PC-9 (cell line): Measurements from ENCODE around the gene HDAC7. TPM values are rescaled to one million over a fixed set of nuclear protein-coding genes. Genes with fewer than 3 reads are reported as not detected.

Experiments used
- BruUV-seq: library from RNA; stranded (reverse); fragments of 400-500 nt; replicated peaks from 2 replicates; lab custom pipeline; 2021; lab: Mats Ljungman, UMichigan
- CTCF ChIA-PET: fragments of 300-600 bp; sonication (Branson Sonifier 250); formaldehyde crosslinking; loops from one replicate; lab custom pipeline; 2022; ENCODE audit warnings: antibody characterized with exemption; lab: Charles Lee
- POLR2A ChIA-PET: fragments of 300-600 bp; sonication (Branson Sonifier 250); formaldehyde crosslinking; loops from one replicate; lab custom pipeline; 2022; ENCODE audit warnings: antibody characterized with exemption; ENCODE audit not compliant: unreplicated experiment; lab: Charles Lee
- DNase-seq, 2 experiments: peaks; one replicate each; pipeline versions ENCODE4 v3.0.0 to v3.0.0-alpha.2; 2015 to 2022; ENCODE audit warnings: mixed read lengths in 1 of 2
- H2AFZ ChIP-seq: fragments of 200-600 bp; sonication (generic); 2 replicates; pipeline ENCODE4 v1.8.1; 2017; ENCODE audit warnings: antibody characterized with exemption
- H3F3A ChIP-seq: fragments of 200-600 bp; sonication (generic); 2 replicates; pipeline ENCODE4 v1.8.1; 2017; ENCODE audit warnings: antibody characterized with exemption, mild to moderate bottlenecking, low read depth; ENCODE audit not compliant: insufficient read depth
- H3K27ac ChIP-seq: fragments of 200-600 bp; sonication (generic); 2 replicates; pipeline ENCODE4 v1.6.1; 2016; ENCODE audit warnings: mixed run types
- H3K27me3 ChIP-seq: fragments of 200-600 bp; sonication (generic); 2 replicates; pipeline ENCODE4 v1.6.1; 2016; ENCODE audit warnings: low read depth, mixed run types; ENCODE audit not compliant: insufficient read depth
- H3K36me3 ChIP-seq: fragments of 200-600 bp; sonication (generic); 2 replicates; pipeline ENCODE4 v1.6.1; 2016; ENCODE audit warnings: low read depth, mixed run types
- H3K4me1 ChIP-seq: fragments of 200-600 bp; sonication (generic); replicated peaks from 2 replicates; pipeline ENCODE4 v1.6.1; 2016; ENCODE audit warnings: mixed run types; ENCODE audit not compliant: insufficient read depth
- H3K4me2 ChIP-seq: fragments of 200-600 bp; sonication (generic); 2 replicates; pipeline ENCODE4 v1.6.1; 2017; ENCODE audit warnings: mixed run types
- H3K4me3 ChIP-seq: fragments of 200-600 bp; sonication (generic); 2 replicates; pipeline ENCODE4 v1.6.1; 2016; ENCODE audit warnings: mixed run types
- H3K79me2 ChIP-seq: fragments of 200-600 bp; sonication (generic); 2 replicates; pipeline ENCODE4 v1.6.1; 2017; ENCODE audit warnings: low read depth, mixed run types
- H3K9me2 ChIP-seq: fragments of 200-600 bp; sonication (generic); 2 replicates; pipeline ENCODE4 v1.8.1; 2017; ENCODE audit warnings: mild to moderate bottlenecking; ENCODE audit not compliant: insufficient read depth
- H3K9me3 ChIP-seq: fragments of 200-600 bp; sonication (generic); 2 replicates; pipeline ENCODE4 v1.8.1; 2016; ENCODE audit warnings: low read depth; ENCODE audit not compliant: insufficient read depth
- H4K20me1 ChIP-seq: fragments of 200-600 bp; sonication (generic); 2 replicates; pipeline ENCODE4 v1.8.1; 2017; ENCODE audit not compliant: insufficient read depth
- EZH2 ChIP-seq: fragments of 200-600 bp; sonication (generic); IDR thresholded peaks from 2 replicates; pipeline ENCODE4 v1.8.0; 2017; ENCODE audit warnings: antibody characterized with exemption, low read depth
- intact Hi-C: fragments of 100-400 bp; cut with micrococcal nuclease; formaldehyde crosslinking; loops from one replicate; pipeline ENCODE4 v1.10.0; 2022; ENCODE audit not compliant: unreplicated experiment
- total RNA-seq: library from RNA; stranded (reverse); gene quantifications from 2 replicates; pipeline ENCODE4 v1.2.3, GENCODE V29; 2021
- TF ChIP-seq, protein P1 (sequence below): fragments of 200-600 bp; sonication (generic); conservative IDR thresholded peaks from 2 replicates; pipeline ENCODE4 v1.6.1; 2017; ENCODE audit warnings: mixed run types, antibody characterized with exemption, mild to moderate bottlenecking, moderate library complexity

HDAC7 gene
- total RNA-seq, 1 experiment from 2014 or later, result 106 TPM

DNA sequence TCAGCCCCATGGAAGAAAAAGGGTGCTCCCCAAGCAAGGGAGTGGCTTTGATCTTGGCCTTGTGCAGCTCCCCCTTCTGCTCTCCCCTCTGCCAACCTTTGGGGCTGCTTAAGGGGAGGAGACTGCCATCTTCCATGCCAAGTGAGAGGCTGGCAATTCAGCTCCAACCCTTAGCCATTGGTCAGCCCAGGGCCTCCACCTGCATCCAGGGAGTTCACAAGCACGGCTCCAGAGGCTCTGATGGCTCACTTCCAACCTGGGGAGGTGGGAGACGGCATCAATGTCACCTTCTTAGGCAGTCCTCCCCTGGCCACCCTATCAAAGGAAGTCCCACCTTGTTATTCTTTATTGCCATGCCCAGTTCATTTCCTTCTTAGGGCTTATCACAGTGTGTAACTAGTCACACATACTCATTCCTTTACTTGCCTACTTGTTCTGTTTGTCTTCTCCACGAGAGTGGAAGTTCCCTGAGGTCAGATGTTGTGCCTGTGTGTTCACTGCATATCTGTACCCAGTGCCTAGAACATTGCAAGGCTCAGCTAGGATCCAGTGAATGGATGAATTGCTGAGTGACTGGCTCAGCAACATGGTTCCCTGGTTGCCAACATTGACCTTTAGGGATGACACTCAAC lies 5.0 kb downstream of the HDAC7 start:
- H3K4me2 ChIP-seq, result peak overlapping the region; percentile 87
- peaks cover 66% of the 10 kb centered on the region for H3K4me1 ChIP-seq
- no peaks in the 10 kb centered on the region for H3K9me3 ChIP-seq
- intact Hi-C loops, result no loop called here
- peaks cover 27% of the 10 kb centered on the region; the same call in 1 of the 2 replicates for H3F3A ChIP-seq
- no peak overlapping the region for H2AFZ ChIP-seq
- TF ChIP-seq, protein P1, sequence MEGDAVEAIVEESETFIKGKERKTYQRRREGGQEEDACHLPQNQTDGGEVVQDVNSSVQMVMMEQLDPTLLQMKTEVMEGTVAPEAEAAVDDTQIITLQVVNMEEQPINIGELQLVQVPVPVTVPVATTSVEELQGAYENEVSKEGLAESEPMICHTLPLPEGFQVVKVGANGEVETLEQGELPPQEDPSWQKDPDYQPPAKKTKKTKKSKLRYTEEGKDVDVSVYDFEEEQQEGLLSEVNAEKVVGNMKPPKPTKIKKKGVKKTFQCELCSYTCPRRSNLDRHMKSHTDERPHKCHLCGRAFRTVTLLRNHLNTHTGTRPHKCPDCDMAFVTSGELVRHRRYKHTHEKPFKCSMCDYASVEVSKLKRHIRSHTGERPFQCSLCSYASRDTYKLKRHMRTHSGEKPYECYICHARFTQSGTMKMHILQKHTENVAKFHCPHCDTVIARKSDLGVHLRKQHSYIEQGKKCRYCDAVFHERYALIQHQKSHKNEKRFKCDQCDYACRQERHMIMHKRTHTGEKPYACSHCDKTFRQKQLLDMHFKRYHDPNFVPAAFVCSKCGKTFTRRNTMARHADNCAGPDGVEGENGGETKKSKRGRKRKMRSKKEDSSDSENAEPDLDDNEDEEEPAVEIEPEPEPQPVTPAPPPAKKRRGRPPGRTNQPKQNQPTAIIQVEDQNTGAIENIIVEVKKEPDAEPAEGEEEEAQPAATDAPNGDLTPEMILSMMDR, result no peak
- no peak for TF ChIP-seq EZH2
- peaks cover 94% of the 10 kb centered on the region for H3K79me2 ChIP-seq
- H3K36me3 ChIP-seq, result peaks cover 7% of the 10 kb centered on the region; the same call in 1 of the 2 replicates
- H4K20me1 ChIP-seq, result peaks cover 18% of the 10 kb centered on the region; the same call in 1 of the 2 replicates
- no TSS peak for BruUV-seq
- CTCF ChIA-PET, result no interaction called here
- POLR2A ChIA-PET, result no interaction called here
- no peaks in the 10 kb centered on the region for H3K9me2 ChIP-seq
- H3K4me3 ChIP-seq, result no peak overlapping the region
- H3K27ac ChIP-seq, result peak overlapping the region; percentile 60; the same call in 1 of the 2 replicates
- DNase-seq, result no peak
- no peaks in the 10 kb centered on the region for H3K27me3 ChIP-seq

DNA sequence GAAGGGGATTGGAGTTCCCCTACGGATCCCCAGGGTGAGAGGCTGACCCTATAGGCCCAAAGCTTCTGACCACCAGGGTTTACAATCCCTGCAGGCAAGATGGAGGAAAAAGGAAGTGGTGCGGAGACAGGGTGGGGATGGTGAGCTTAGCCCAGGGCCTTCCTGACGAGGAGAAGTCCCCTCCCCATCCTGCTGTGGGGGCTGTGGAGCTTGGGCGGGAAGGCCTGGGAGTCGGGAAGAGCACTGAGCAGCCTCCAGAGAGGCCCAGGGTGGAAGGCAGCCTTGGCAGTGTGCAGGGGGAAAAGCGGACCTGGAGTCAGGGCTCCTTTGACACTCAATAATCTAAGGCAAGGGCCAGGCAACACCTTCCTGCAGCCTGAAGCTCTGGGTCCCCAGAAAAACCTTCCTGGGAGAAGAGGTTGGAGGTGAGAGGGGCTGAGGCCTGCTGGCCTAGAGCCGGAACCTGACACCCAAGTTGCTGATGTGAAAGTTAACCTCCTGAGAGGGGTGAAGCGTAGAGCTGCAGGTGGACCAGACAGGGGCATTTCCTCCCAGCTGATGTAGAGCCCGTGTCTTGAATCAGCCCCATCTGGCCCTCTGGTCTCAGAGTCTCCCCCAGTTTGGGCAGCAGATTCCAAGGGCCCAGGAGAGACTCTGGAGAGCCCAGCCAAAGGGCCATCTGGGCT lies 6.0 kb downstream of the HDAC7 start:
- Histone ChIP-seq H3K36me3 (peaks cover 7% of the 10 kb centered on the region; the same call in 1 of the 2 replicates), H3K9me3 (no peaks in the 10 kb centered on the region), H3K4me1 (peaks cover 65% of the 10 kb centered on the region), H3F3A (peaks cover 27% of the 10 kb centered on the region; the same call in 1 of the 2 replicates), H3K4me3 (peak overlapping the region; percentile 40; the same call in 1 of the 2 replicates), H3K27me3 (no peaks in the 10 kb centered on the region), H3K27ac (peak overlapping the region; percentile 60), H4K20me1 (peaks cover 23% of the 10 kb centered on the region; the same call in 1 of the 2 replicates), H3K79me2 (peaks cover 95% of the 10 kb centered on the region), H2AFZ (0 out of 2 replicates have a peak overlapping the region, but pooled peaks have one; percentile 18), H3K9me2 (no peaks in the 10 kb centered on the region), H3K4me2 (peak overlapping the region; percentile 87)
- BruUV-seq, result no TSS peak
- ChIA-PET POLR2A (interaction anchor here (0.6 to 1.0 kb wide), 3 partner anchors 15 to 56 kb away, joined by 4 to 18 read pairs (median 6); no protein-coding TSS in a partner anchor), CTCF (interaction anchor here (0.7 to 2.3 kb wide), 4 partner anchors 11 to 88 kb away, joined by 3 to 13 read pairs (median 6); partner anchors contain the start of gene ENDOU)
- no peak for TF ChIP-seq EZH2
- TF ChIP-seq, protein P1, result no peak
- no peak for DNase-seq
- intact Hi-C loops, result no loop called here

- H3F3A ChIP-seq, result peaks cover 27% of the 10 kb centered on the region; the same call in 1 of the 2 replicates
- H4K20me1 ChIP-seq, result peaks cover 29% of the 10 kb centered on the region; the same call in 1 of the 2 replicates
- peak; percentile 79 to 90 for DNase-seq
- BruUV-seq, result no TSS peak
- CTCF ChIA-PET, result interaction anchor here (0.7 to 2.3 kb wide), 3 partner anchors 16 to 87 kb away, joined by 4 to 13 read pairs (median 8); partner anchors contain the start of gene ENDOU
- H3K4me2 ChIP-seq, result peak overlapping the region; percentile 87
- peak overlapping the region; percentile 60 for H3K27ac ChIP-seq
- intact Hi-C loops, result no loop called here
- no peak for TF ChIP-seq EZH2
- TF ChIP-seq, protein P1, result no peak
- no peaks in the 10 kb centered on the region for H3K9me2 ChIP-seq
- POLR2A ChIA-PET, result interaction anchor here (0.6 to 1.0 kb wide), 3 partner anchors 15 to 55 kb away, joined by 4 to 18 read pairs (median 6); no protein-coding TSS in a partner anchor
- H3K4me3 ChIP-seq, result peak overlapping the region; percentile 40; the same call in 1 of the 2 replicates
- H3K27me3 ChIP-seq, result no peaks in the 10 kb centered on the region
- H3K36me3 ChIP-seq, result peaks cover 7% of the 10 kb centered on the region; the same call in 1 of the 2 replicates
- peaks cover 95% of the 10 kb centered on the region for H3K79me2 ChIP-seq
- peaks cover 58% of the 10 kb centered on the region for H3K4me1 ChIP-seq
- H3K9me3 ChIP-seq, result no peaks in the 10 kb centered on the region
- 0 out of 2 replicates have a peak overlapping the region, but pooled peaks have one; percentile 29 for H2AFZ ChIP-seq
Observed at GRCh38 chr12:47812797-47813510, 6.7 kb downstream of the HDAC7 start.
